ENCODE data around the gene C9orf78.

The C9orf78 gene

GRCh38 chr9:129868023-129868871 lies 33.2 kb upstream of the C9orf78 start:
- no peak for DNase-seq (ENCODE audit: low read depth)

DNA sequence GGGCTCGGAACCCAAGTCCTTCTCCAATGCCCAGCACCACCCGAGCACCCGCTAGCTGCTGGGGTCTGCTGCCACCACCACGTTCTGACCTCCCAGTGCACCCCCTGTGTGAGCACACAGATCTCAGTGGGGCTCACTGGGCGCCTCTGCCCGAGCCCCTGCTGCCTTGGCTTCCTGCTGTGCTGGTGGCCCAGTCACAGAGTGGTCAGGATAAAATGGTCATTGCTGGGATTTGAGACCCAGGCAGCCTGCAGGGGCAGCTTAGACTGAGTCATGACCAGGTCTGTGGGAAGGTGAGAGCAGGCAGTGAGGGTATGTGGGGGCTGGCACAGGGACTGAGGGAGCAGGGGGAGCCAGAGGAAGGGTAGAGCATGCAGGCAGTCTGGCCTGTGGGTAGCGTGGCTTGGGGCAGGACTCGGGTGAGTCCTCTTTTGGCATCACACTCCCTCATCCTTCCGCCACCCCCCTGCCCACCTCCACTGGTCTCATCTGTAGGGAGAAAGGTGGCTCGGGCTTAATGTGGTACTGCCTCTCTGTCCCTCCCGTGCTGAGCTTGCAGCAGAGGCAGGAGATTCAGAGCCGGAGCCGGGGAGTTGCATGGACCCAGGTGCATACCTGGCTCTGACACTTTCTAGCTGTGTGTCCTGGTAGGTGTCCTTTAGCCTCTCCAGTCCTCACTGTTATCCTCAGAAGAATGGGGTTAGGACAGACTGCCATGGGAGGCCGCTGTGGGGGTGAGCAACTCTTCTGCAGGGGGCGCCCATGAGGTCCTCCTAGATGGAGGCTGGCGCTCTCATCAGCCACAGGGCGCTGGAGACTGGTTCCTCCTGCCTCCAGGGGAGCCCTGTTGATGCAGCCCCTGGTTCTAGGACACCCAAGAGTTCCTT lies 32.3 kb upstream of the C9orf78 start:
- no peak for DNase-seq (ENCODE audit: low read depth)

DNA sequence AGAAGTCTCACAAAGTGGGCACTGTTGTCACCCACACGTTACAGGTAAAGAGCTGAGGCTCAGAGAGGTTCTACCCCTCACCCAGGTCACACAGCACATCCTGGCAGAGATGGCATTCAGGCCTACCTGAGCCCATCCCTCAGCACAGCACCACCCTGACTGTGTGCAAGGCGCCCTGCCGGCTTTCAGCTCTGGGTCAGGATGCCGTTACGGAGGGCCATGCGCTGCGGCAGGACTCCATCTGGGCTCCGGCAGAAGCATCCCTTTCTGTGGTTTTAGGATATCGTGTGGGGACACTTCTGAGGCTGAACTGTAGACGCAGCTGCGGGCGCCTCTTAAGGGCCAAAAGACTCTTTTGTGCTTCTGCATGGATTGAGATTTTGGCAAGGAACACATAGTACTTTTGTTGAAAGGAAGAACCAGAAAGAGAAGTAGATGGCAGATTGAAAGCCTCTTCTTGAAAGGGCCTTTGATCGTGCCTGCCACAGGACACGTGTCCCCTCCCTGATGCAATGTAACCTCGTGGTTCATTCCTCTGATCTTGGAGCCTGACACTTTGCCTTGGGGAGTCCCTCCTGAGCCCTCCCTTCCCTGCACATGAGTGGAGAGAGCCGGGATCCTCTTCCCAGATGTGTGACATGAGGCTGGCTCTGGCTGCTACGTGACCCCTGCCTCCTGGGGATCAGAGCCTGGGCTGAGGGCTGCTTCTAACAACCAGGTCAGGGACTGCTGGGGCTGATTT lies 31.5 kb upstream of the C9orf78 start:
- no peak for DNase-seq (ENCODE audit: low read depth)

- DNase-seq (ENCODE audit: low read depth): no peak
These were observed 30.7 kb upstream of the C9orf78 start for GRCh38 chr9:129865668-129866320.

DNA sequence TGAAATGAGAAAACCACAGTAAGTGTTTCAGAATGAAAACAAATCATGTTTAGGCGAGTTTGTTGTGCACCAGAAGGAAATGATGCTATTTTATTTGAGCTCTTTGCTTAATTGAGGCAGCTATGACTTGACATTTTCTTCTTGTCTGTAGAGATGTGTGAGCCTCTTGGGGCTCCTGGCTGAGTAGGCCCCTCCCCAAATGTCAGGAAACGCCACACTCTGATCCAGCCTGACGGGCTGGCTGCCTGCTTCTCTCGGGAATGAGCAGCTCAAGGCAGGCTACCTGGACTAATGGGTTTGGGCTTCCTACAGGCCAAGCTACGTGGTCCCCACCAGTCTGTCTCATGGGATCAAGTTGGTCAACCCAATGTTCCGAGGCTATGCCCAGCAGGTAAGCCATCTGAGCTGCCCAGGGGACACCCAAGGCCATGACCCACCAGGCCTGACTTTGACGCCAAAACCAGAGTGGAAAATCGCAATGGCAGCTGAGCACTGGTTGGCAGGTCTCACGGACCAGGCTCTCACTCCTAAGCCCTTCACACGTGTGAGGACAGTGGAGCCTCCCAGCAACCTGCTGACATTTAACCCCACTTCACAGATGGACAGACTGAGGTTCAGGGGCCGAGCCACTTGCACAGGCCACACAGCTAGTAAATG lies 30.0 kb upstream of the C9orf78 start:
- no peak for DNase-seq (ENCODE audit: low read depth)

DNA sequence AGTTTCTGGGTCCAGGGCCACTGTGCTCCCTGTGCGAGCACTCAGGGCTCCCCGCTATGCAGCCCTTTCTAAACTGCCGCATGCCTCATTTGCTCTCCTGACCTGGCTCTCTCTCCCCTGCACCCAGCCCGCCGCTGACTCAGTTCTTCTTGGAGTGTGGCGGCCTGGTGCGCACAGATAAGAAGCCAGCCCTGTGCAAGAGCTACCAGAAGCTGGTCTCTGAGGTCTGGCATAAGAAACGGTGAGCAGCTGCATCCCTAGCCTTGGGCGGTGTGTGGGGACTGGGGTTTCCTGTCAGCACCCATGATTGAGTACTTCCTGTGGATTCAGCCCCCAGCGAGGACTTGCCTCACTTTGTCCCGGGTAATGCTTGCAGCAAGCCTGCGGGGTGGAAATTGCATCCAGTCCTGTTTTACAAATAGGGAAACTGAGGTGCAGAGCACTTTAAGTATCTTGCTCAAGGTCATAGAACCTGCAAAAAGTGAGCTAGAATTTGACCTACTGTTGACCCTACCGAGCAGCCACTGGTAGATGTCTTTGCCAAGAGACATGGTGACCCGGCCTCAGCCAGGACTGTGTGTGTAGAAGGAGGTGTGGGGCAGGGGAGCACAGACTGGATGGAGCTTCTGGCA lies 28.1 kb upstream of the C9orf78 start:
- peak; percentile 50 for DNase-seq (ENCODE audit: low read depth)

DNA sequence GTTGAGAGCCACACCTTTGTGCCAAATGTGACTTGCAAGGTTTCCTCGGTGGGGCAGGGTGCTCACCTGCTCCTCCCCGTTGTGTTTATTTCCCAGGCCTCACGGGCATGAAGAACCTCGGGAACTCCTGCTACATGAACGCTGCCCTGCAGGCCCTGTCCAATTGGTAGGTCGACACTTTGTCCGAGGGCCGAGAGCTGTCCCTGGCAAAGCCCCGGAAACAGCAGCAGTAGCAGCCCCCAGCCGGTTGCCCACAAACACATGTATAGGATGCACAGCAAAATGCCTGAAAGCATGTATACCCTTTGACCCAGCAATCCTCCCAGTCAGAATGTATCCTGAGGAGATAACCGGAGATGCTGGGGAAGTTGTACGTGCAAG lies 26.4 kb upstream of the C9orf78 start:
- DNase-seq (ENCODE audit: low read depth): no peak

- no peak for DNase-seq (ENCODE audit: low read depth)
These were observed 25.8 kb upstream of the C9orf78 start for GRCh38 chr9:129860653-129861446.

- DNase-seq (ENCODE audit: low read depth): no peak
These were observed 23.3 kb upstream of the C9orf78 start for GRCh38 chr9:129858167-129858962.

- DNase-seq (ENCODE audit: low read depth): no peak
These were observed 22.1 kb upstream of the C9orf78 start for GRCh38 chr9:129857207-129857606.

GRCh38 chr9:129854588-129855110 lies 19.6 kb upstream of the C9orf78 start:
- no peak for DNase-seq (ENCODE audit: low read depth)

- DNase-seq (ENCODE audit: low read depth): no peak
These were observed 18.5 kb upstream of the C9orf78 start for GRCh38 chr9:129853614-129854013.

- DNase-seq (ENCODE audit: low read depth): no peak
These were observed 17.5 kb upstream of the C9orf78 start for GRCh38 chr9:129852579-129852978.

- no peak for DNase-seq (ENCODE audit: low read depth)
These were observed 16.7 kb upstream of the C9orf78 start for GRCh38 chr9:129851821-129852220.

DNA sequence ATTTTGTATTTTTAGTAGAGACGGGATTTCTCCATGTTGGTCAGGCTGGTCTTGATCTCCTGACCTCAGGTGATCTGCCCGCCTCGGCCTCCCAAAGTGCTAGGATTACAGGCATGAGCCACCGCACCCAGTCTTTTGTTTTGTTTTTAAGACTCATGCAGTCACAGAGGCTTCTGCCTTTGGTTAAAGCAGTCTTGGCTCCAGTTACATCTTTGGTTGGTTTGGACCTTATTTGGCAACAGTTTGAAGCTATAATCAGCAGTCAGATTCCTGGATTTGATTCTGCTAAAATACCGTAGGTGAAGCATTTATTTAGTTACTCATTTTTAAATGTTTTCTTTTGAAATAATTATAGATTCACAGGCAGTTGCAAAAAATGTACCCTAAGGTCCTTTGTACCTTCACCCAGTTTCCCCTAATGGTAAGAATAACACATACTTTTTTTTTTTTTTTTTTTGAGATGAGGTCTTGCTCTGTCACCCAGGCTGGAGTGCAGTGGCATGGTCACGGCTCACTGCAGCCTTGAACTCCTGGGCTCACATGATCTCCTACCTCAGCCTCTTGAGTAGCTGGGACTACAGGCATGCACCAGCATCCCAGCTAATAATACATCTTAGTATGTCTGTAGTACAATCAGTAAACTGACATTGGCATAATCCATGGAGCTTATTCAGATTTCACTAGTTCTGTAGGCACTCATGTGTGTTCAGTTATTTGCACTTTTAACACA lies 15.9 kb upstream of the C9orf78 start:
- no peak for DNase-seq (ENCODE audit: low read depth)

DNA sequence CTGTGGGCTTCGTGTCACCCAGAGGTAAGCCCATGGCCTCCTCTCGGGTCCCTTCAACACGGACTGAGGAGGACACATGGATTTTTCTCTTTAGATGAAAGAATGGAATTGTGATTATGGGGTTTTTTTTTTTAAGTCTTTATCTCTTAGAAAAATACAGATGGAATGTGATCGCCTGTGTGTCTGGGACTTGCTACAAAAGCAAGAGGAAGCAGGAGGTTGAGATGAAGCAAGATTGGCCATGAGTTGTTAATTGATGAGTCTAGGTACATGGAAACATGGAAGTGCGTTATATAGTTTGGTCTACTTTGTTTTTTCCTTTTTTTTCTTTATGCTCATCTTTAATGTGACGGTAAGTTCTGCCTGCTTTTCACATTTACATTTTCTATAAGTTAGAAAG lies 14.8 kb upstream of the C9orf78 start:
- no peak for DNase-seq (ENCODE audit: low read depth)

DNA sequence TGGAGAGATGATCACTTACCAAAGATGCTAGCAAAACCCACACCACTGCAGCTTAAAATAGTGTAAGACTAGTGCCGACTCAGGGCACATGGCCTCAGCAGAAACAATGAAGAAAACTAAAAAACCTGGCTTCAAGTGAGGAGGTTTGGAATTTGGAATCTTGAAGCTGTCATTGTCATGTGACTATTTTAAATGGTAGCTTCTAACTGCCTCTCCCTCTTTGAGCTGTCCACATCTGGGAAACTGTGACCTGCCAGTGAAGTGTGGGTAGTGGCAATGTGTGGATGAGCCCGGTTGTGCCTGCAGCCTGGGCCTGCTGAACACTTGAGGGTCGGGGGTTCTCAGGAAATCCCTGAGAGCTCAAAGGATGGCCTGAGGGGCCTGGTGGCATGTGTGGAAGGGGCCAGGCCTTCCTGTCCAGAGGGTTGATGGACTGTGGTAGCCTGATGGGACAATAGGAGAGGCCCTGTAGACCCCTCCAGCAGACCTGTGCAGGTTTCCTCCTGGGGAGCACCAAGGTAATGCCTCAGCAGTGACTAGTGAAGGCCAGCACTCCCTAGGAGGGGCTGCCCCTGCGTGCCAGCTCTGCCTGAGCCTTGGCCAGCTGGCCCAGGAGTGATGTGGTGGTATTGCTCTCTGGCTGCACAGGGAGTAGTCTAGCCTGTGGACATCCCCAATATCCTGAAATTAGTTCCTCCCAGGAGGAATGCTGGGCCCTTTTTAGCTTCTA lies 13.8 kb upstream of the C9orf78 start:
- no peak for DNase-seq (ENCODE audit: low read depth)

- no peak for DNase-seq (ENCODE audit: low read depth)
These were observed 10.3 kb upstream of the C9orf78 start for GRCh38 chr9:129845373-129845772.
